WTC11 (cell line): ENCODE results near the gene C12orf75.

ENCODE experiments used
- ARID4B ChIP-seq: sonication (generic); formaldehyde crosslinking; IDR thresholded peaks from 2 replicates; pipeline ENCODE4 v1.8.0; 2023; ENCODE audit warnings: missing genetic modification reagents, mild to moderate bottlenecking, borderline replicate concordance
- CTCF ChIP-seq: fragments of 200-600 bp; IDR thresholded peaks from 2 replicates; pipeline ENCODE4 v1.8.0; 2022; ENCODE audit warnings: antibody characterized with exemption
- E2F4 ChIP-seq: sonication (generic); formaldehyde crosslinking; IDR thresholded peaks from 2 replicates; pipeline ENCODE4 v1.8.1; 2022; ENCODE audit warnings: low read depth, mild to moderate bottlenecking, moderate library complexity, missing genetic modification reagents, borderline replicate concordance
- MYBL2 ChIP-seq: sonication (generic); formaldehyde crosslinking; IDR thresholded peaks from 2 replicates; pipeline ENCODE4 v1.8.1; 2023; ENCODE audit warnings: mild to moderate bottlenecking, moderate library complexity, missing genetic modification reagents
- PREB ChIP-seq: sonication (generic); formaldehyde crosslinking; IDR thresholded peaks from 2 replicates; pipeline ENCODE4 v1.8.1; 2022; ENCODE audit warnings: mild to moderate bottlenecking, missing genetic modification reagents, moderate library complexity, borderline replicate concordance

- TF ChIP-seq PREB, result no peak
- TF ChIP-seq E2F4, result no peak
- TF ChIP-seq CTCF, result no peak
- no peak for TF ChIP-seq MYBL2 (CRISPR knock-in tag)
- TF ChIP-seq ARID4B (CRISPR knock-in tag), result no peak
These were observed 45.1 kb upstream of the C12orf75 start for GRCh38 chr12:105285378-105285777.
